HG02885 (cell line): ENCODE results near the gene GLRA3.

Source experiments
- ATAC-seq: cut with Tn5 transposase; IDR thresholded peaks from one replicate; pipeline ENCODE4 v1.9.1; 2021; ENCODE audit warnings: mild to moderate bottlenecking; ENCODE audit not compliant: unreplicated experiment, poor library complexity

The GLRA3 gene

DNA sequence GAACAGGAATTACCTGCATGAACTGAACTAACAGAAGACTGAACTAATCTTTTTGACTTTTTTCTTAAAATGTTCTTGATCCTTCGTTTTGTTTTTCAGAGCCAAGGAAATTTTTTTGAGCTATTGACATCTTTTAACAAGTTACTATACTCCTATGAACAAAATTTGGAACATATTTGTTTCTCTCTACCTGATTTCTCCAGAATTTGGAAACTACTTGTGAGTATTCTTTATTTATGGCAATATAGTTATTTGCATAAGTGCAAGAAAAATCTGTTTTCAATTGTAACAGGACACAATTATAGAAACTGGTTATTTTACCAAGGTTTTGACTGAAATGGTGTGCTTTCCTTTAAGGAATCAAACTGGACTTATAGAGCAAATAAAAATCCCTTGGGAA, 217.3 kb downstream of the GLRA3 start:
- ATAC-seq: no peak

DNA sequence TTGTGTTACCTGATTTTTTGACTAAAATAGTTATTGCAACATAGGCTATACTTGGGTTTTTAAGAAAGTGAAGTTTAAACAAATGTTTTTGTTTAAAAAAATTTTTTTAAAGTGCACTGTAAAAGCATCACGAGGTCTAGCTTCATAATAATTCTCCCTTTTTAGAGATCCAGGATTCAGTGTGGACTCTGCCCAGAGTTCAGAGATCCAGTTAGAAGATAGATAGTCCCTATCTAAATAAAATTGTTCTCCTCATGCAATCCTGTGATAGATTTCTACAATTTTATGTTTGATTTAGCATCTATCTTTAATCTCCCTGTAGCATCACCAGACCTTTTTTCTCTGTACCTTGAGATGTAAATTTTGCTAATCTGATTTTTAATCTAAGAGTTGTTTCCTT, 221.3 kb downstream of the GLRA3 start:
- no peak for ATAC-seq

DNA sequence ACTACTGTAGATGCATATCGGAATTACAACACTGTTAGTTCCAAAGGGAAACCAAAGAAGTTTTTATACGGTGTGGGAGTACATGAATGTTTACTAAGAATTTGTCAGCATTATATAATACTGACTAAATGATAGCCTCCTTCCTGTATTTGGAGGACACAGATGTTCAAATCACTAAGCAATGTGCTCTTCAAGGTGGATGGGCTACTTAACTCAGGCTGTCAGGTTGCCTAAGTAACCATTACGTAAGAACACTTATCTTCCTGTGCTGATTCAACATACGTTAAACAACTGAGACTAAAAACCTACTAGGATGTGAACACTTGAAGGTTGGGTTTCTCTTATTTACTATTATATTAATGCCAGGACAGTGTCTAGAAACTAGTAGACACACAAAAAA, 224.8 kb downstream of the GLRA3 start:
- no peak for ATAC-seq

DNA sequence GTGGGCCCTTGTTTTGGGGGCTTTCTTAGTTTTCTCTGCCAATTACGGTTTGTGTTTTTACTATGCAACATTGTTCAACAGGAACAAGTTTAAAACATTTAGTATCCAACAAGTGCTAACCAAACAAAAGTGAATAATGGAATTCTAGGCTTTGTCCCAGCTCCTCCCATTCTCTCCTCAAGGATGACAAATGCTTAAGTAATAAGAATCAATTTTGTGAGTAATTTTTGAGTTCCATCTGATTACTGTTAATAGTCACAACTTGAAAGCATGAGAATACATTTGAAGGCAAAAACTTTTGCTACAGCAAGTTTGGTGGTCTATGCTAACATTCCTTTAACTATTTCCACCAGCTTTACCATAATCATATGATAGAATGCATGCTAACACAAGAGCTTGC, 228.7 kb downstream of the GLRA3 start:
- no peak for ATAC-seq

DNA sequence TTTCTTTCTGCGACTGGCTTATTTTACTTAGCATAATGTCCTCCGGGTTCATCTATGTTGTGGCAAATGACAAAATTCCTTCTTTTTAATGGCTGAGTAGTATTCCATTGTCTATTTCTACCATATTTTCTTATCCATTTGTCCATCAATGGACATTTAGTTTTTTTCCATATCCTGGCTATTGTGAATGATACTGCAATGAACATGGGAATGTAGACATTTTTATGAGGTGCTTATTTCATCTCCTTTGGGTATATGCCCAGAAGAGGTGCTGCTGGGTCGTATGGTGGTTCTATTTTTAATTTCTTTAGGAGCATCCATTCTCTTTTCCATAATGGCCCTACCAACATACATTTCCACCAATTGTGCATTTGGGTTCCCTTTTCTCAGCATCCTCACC, 230.2 kb downstream of the GLRA3 start:
- no peak for ATAC-seq

DNA sequence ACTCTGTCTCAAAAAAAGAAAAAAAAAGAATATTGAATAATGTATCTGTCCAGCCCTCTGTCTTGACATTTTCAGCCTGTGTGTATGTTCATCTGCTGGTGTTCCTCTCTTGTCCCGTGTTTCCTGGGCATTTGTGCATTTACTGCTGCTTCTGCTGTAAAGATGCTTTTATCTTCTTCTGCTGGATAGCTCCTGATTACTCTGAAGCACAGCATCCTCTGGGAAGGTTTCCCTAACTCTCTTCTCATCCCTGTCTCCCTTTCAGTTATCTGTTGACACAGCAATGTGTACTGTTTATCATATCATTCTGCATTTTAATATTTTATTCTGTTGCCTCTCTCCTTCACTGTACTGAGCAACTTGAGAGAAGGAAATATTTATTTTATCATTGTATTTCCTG, 232.5 kb downstream of the GLRA3 start:
- ATAC-seq: no peak

DNA sequence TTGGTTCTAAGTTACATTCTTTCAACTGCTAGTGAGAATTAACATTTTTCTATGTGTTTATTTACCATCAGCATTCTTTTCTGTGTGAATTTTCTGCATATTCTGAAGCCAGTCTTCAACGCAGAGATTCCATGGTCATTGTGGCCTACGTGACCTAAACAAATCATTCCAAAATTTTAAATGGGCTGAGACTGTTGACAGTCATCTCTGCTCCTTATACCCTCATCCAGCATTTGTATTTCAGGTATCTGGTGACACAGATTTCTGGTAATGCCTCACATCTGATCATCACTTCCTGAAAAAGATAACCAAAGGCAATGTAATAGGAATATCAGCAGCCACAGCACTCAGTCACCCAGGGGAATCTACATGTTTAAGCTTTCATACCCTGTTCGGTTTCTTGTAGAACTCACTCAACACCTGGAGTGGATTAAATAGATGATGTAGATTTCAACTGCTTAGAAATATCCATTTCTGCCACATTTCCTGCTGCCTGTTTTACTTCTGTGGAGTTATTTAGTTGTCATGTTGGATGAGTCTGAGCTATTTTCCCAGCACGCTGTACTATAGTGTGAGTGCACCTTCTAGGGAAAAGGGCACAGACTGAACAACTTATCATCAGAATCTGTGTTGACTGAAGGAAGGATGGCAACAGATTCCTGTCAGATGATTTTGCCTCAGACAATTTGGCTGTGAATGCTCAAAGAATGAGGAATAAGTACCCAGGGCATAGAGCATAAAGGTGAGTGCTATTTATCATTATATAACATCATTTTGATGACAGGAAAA, 233.7 kb downstream of the GLRA3 start:
- no peak for ATAC-seq

DNA sequence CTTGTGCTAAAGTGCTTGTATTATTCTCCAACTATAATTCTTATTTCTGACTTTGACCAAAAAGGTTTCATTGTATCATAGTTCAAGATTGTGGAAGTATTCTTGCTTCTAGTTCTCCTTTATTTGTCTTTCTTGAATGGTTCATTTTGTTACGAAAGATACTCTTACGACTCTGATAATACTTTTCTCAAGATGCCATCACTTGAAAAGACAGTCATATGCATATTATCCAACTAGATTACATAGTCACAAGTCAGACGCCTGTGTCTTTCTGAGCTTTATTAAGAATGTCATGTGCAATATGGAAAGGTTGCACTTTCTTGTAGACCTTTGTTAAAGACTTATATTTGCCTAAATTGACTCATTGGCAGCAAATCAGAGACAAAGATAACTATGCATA, 235.3 kb downstream of the GLRA3 start:
- ATAC-seq: no peak

DNA sequence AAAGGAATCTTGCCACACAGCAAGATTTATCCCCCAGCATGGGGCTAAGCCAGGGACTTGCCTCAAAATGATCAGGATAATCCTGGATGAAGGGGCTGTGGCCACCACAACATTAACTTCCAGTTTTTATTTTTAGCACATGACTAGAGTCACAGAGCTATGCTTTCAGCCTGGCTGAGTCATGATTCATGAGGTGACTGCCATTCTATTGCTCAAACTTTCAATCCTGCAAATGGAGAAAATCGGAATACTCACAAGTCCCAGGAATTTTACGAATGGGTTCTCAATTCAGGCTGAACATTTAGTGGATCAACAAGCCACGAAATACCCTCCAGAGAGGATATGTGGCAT, 236.1 kb downstream of the GLRA3 start:
- no peak for ATAC-seq

DNA sequence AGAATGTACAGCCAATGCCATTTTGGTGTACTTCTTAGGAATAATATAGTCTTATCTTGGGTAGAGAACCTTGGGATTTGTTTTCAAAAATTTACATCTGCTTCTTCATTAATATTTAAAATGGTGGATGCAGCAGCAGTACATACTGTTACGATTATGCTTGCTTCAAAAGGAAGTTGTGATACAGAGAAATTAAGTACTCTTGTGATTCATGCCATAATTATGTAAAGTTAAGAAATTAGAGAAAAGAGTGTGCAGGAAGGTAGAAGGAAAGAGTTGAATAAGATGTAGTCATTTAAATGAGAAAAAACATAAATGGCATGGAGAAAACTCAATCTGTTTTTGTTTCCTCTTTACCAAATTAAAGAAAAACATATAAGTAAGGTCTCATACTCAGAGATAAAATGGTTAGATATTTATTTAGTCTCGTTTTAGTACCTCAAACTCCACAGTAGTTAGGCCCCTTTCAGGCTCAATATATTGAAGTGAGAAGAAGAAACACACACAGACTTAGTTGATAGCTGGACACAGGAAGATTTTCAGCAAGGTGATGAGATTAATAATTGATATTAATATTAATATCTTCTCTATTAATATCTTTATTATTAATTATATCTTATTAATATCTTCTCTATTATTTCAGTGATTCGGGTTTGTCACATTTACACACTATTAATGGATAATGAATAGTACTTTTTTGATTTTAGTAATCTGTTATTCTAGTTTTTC, 236.6 kb downstream of the GLRA3 start:
- ATAC-seq: no peak

DNA sequence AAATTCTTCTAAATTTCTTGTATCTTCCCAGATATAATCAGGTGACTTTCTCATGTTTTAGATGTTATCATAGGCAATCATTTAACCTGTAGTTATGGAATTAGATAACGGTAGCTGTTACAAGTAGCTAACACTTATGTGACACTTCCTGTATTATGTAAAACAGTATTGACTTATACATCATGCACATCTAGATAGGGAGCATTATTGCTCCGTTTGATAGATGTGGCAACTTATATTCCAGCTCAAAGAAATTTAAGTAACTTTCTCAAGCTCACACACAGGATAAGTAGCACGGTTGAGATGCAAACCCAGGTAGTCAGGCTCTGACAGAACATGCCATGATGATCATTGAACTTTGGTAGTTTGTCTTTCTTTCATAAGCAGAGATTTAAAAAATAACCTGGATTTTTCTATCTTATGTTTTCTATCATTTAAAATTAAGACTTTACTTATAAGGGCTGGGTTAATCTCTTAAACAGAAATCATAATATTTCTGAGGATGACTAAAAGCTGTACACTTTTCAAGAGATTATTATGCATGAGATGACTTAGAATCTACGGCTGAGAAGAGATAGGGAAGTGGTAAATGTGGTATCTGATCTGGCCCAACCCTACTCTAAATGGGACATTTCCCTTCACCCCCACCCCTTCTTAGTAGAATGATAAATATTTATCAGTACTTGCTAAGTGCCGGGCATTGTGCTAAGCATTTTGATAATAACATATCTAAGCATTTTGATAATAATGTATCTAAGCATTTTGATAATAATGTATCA, 237.6 kb downstream of the GLRA3 start:
- ATAC-seq: peak; percentile 86

DNA sequence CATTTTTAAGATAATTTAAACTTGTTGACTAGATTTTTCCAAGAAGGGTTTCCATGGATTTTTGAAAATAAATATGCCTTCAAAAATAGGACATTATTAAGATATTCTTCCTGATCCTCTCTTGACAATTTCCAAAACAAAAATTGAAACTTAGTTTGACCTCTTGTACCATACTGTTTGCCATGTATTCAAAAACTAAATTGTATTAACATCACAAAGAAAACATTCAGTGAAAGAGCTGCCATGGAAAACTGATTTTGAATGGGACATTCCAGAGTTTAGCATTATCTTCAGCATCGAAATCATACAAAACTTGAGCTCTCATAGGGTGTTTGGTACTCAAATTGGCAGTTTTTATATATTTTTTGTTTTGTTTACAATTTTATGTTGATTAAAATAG, 238.7 kb downstream of the GLRA3 start:
- no peak for ATAC-seq
